OCI-LY7 (cell line): Measurements from ENCODE around the gene SPAG16. TPM values are rescaled to one million over a fixed set of nuclear protein-coding genes. Genes with fewer than 3 reads are reported as not detected.

Source experiments
- BruUV-seq: library from RNA; stranded (reverse); fragments of 400-500 nt; replicated peaks from 2 replicates; lab custom pipeline; 2021; lab: Mats Ljungman, UMichigan
- CTCF ChIA-PET: fragments of 300-600 bp; sonication (Branson Sonifier 250); formaldehyde crosslinking; loops from one replicate; lab custom pipeline; 2022; ENCODE audit warnings: antibody characterized with exemption; ENCODE audit not compliant: unreplicated experiment; lab: Charles Lee
- POLR2A ChIA-PET: fragments of 300-600 bp; sonication (Branson Sonifier 250); formaldehyde crosslinking; loops from one replicate; lab custom pipeline; 2022; ENCODE audit warnings: antibody characterized with exemption; lab: Charles Lee
- DNase-seq: peaks from one replicate; pipeline ENCODE4 v3.0.0-alpha.2; 2015; ENCODE audit warnings: low spot score
- H2AFZ ChIP-seq: fragments of 200-600 bp; sonication (generic), shearing (Covaris generic); 2 replicates; pipeline ENCODE4 v1.6.1; 2014; ENCODE audit warnings: mild to moderate bottlenecking, antibody characterized with exemption, low read length, moderate library complexity
- H3K27ac ChIP-seq: fragments of 200-600 bp; sonication (generic); 2 replicates; pipeline ENCODE4 v1.5.1; 2014; ENCODE audit warnings: mixed run types, low read depth, mild to moderate bottlenecking, moderate library complexity, low read length, inconsistent platforms; ENCODE audit not compliant: poor library complexity, severe bottlenecking
- H3K36me3 ChIP-seq: fragments of 200-600 bp; sonication (generic); 2 replicates; pipeline ENCODE4 v1.6.1; 2014; ENCODE audit warnings: mild to moderate bottlenecking, antibody characterized with exemption, low read length, moderate library complexity, mixed read lengths; ENCODE audit not compliant: insufficient read depth
- H3K4me1 ChIP-seq: fragments of 200-600 bp; sonication (generic); 2 replicates; pipeline ENCODE4 v1.5.1; 2014; ENCODE audit warnings: mild to moderate bottlenecking, low read length; ENCODE audit not compliant: insufficient read depth, poor library complexity, severe bottlenecking
- H3K4me2 ChIP-seq: fragments of 200-600 bp; sonication (generic); 2 replicates; pipeline ENCODE4 v1.6.1; 2014; ENCODE audit warnings: mild to moderate bottlenecking, low read length
- H3K4me3 ChIP-seq: fragments of 200-600 bp; sonication (generic); 2 replicates; pipeline ENCODE4 v1.5.1; 2014; ENCODE audit warnings: mild to moderate bottlenecking, low read depth, low read length; ENCODE audit not compliant: poor library complexity, severe bottlenecking
- H3K79me2 ChIP-seq: fragments of 200-600 bp; sonication (generic); 2 replicates; pipeline ENCODE4 v1.6.1; 2016; ENCODE audit warnings: low read depth, mild to moderate bottlenecking, low read length, moderate library complexity, mixed read lengths; ENCODE audit not compliant: insufficient read depth
- H3K9me2 ChIP-seq: fragments of 200-600 bp; sonication (generic); 2 replicates; pipeline ENCODE4 v1.6.1; 2016; ENCODE audit warnings: mild to moderate bottlenecking, low read length, mixed read lengths; ENCODE audit not compliant: insufficient read depth
- H3K9me3 ChIP-seq: fragments of 200-600 bp; sonication (generic); 2 replicates; pipeline ENCODE4 v1.6.1; 2014; ENCODE audit warnings: mild to moderate bottlenecking, mixed run types, low read length, mixed read lengths
- H4K20me1 ChIP-seq: fragments of 200-600 bp; sonication (generic); 2 replicates; pipeline ENCODE4 v1.6.1; 2014; ENCODE audit warnings: mild to moderate bottlenecking, antibody characterized with exemption, low read length, moderate library complexity, mixed read lengths; ENCODE audit not compliant: insufficient read depth
- CTCF ChIP-seq: fragments of 200-600 bp; sonication (generic); conservative IDR thresholded peaks from 2 replicates; pipeline ENCODE4 v1.5.1; 2014; ENCODE audit warnings: mild to moderate bottlenecking, antibody characterized with exemption, low read length, moderate library complexity, mixed read lengths
- EZH2phosphoT487 ChIP-seq: fragments of 200-600 bp; sonication (generic); IDR thresholded peaks from 2 replicates; pipeline ENCODE4 v1.6.1; 2018; ENCODE audit warnings: low read depth, borderline replicate concordance, mild to moderate bottlenecking, mixed run types, antibody characterized with exemption, low read length, moderate library complexity, mixed read lengths
- intact Hi-C: fragments of 100-400 bp; cut with micrococcal nuclease; formaldehyde crosslinking; loops from one replicate; pipeline ENCODE4 v1.10.0; 2022; ENCODE audit not compliant: unreplicated experiment
- total RNA-seq, 2 experiments: library from RNA; depleted of rRNA in 1 of 2; stranded (reverse); fragments of >200 nt in 1 of 2; shearing (Covaris generic) in 1 of 2; gene quantifications; 2 replicates each; pipeline ENCODE4 v1.2.3, GENCODE V29; 2014 to 2022

Gene SPAG16
- total RNA-seq, 2 experiments from 2014 or later: 22.1 to 24.2 TPM

- no peak for TF ChIP-seq CTCF
- no peak for TF ChIP-seq EZH2phosphoT487
- H3K4me2 ChIP-seq: no peak overlapping the region
- H3K9me2 ChIP-seq: no peaks in the 10 kb centered on the region
- H3K36me3 ChIP-seq: no peaks in the 10 kb centered on the region
- H3K4me3 ChIP-seq: no peak overlapping the region
- no TSS peak for BruUV-seq
- H4K20me1 ChIP-seq: no peaks in the 10 kb centered on the region
- H2AFZ ChIP-seq: no peak overlapping the region
- no peaks in the 10 kb centered on the region for H3K4me1 ChIP-seq
- ChIA-PET POLR2A (no interaction called here), CTCF (no interaction called here)
- H3K79me2 ChIP-seq: no peaks in the 10 kb centered on the region
- H3K9me3 ChIP-seq: no peaks in the 10 kb centered on the region
- no peak for DNase-seq
- H3K27ac ChIP-seq: no peak overlapping the region
- intact Hi-C loops: no loop called here
Measured at GRCh38 chr2:214005337-214005736, 721.1 kb downstream of the SPAG16 start.

GRCh38 chr2:214006601-214007000, 722.3 kb downstream of the SPAG16 start:
- Histone ChIP-seq H4K20me1 (no peaks in the 10 kb centered on the region), H3K9me3 (no peaks in the 10 kb centered on the region), H3K4me3 (no peak overlapping the region), H3K36me3 (no peaks in the 10 kb centered on the region), H3K9me2 (no peaks in the 10 kb centered on the region), H3K79me2 (no peaks in the 10 kb centered on the region), H3K4me1 (no peaks in the 10 kb centered on the region), H2AFZ (no peak overlapping the region), H3K4me2 (no peak overlapping the region), H3K27ac (no peak overlapping the region)
- intact Hi-C loops: no loop called here
- CTCF ChIA-PET: no interaction called here
- no TSS peak for BruUV-seq
- POLR2A ChIA-PET: interaction anchor here (0.5 kb wide), 1 partner anchor 9 kb away, joined by 3 read pairs; no protein-coding TSS in a partner anchor
- TF ChIP-seq CTCF: no peak
- TF ChIP-seq EZH2phosphoT487: no peak
- DNase-seq: no peak

GRCh38 chr2:214011676-214012075, 727.4 kb downstream of the SPAG16 start:
- Histone ChIP-seq H3K9me3 (no peaks in the 10 kb centered on the region), H2AFZ (no peak overlapping the region), H3K9me2 (no peaks in the 10 kb centered on the region), H4K20me1 (no peaks in the 10 kb centered on the region), H3K36me3 (no peaks in the 10 kb centered on the region), H3K79me2 (no peaks in the 10 kb centered on the region), H3K4me1 (no peaks in the 10 kb centered on the region), H3K4me2 (no peak overlapping the region), H3K27ac (no peak overlapping the region), H3K4me3 (no peak overlapping the region)
- CTCF ChIA-PET: no interaction called here
- TF ChIP-seq CTCF: no peak
- no peak for TF ChIP-seq EZH2phosphoT487
- POLR2A ChIA-PET: no interaction called here
- no peak for DNase-seq
- intact Hi-C loops: no loop called here
- no TSS peak for BruUV-seq
